ENCODE results near the gene TAF4. TPM values are rescaled to one million over a fixed set of nuclear protein-coding genes. Genes with fewer than 3 reads are reported as not detected.

Gene TAF4
- total and polyA plus RNA-seq, 8 donors, result 5.7 to 15.2 (median 8.4) TPM

DNA sequence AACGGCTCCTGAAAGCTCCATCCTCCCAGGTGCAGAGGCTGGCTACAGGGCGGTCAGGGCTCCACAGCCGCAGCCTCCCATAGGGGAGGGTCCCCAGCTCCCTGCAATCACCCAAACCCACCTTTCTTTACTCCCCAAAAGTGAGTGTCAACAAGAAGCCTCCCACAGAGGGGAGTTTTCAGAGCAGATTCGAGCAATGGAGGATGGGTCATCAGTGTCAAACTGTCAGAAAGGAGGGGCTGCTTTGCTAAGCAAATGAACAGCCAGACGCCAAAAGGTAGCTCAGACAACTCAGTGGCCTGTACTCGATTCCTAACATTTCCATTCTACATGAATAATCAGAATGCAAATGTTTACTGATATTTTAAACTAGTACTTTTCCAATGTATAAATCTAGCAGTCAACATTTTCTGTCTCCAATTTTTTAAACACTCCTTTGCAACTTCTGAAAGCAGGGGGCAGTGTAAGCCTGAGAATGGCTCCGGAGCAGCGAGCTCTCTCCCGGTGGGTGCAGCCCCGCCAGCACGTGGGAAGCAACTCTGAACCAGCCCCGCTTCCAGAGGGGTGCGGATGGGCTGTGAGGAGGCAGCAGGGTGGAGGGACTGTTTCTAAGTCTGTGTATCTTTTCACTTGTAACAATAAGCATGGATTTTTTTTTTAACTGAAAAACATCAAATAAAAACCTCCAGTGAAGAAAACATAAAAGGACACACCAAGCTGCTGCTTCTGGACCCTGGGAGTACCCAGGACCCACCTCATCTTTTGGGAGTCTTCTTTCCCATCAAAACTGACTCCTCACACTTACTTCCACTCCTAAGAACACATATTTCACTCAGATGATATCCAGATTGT, 54.9 kb downstream of the TAF4 start:
- no peaks in the 10 kb centered on the region for H3K27me3 ChIP-seq
- DNase-seq (peak in 2 of 6 donors; percentile 34 to 42), FAIRE-seq (no peak), ATAC-seq (peak in 3 of 4 donors; percentile 75 to 80 (median 77))
- TF ChIP-seq, protein P1, sequence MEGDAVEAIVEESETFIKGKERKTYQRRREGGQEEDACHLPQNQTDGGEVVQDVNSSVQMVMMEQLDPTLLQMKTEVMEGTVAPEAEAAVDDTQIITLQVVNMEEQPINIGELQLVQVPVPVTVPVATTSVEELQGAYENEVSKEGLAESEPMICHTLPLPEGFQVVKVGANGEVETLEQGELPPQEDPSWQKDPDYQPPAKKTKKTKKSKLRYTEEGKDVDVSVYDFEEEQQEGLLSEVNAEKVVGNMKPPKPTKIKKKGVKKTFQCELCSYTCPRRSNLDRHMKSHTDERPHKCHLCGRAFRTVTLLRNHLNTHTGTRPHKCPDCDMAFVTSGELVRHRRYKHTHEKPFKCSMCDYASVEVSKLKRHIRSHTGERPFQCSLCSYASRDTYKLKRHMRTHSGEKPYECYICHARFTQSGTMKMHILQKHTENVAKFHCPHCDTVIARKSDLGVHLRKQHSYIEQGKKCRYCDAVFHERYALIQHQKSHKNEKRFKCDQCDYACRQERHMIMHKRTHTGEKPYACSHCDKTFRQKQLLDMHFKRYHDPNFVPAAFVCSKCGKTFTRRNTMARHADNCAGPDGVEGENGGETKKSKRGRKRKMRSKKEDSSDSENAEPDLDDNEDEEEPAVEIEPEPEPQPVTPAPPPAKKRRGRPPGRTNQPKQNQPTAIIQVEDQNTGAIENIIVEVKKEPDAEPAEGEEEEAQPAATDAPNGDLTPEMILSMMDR (IDR thresholded peaks at IDR 0.05), result peak in 3 of 4 donors; percentile 14 to 36 (median 18)
- 42 to 44% methylated on average over 13 of the region's 13 CpGs for WGBS, 2 donors
- H3K36me3 ChIP-seq, result peaks cover 4 to 35% (median 11%) of the 10 kb centered on the region in 3 donors
- H3K27ac ChIP-seq, result no peak overlapping the region
- H3K4me1 ChIP-seq, result no peaks in the 10 kb centered on the region
- intact Hi-C loops (cut with DNase I), result loop anchor here in 1 of 3 donors (5.0 kb wide), 1 partner anchor 127 kb away; no protein-coding TSS in a partner anchor
- H3K4me3 ChIP-seq, result no peak overlapping the region
- no peaks in the 10 kb centered on the region for H3K9me3 ChIP-seq

GRCh38 chr20:62009869-62010445, 55.7 kb downstream of the TAF4 start:
- Histone ChIP-seq H3K27me3 (no peaks in the 10 kb centered on the region), H3K4me3 (no peak overlapping the region), H3K4me1 (no peaks in the 10 kb centered on the region), H3K36me3 (peaks cover 4 to 43% (median 11%) of the 10 kb centered on the region in 3 donors), H3K9me3 (no peaks in the 10 kb centered on the region), H3K27ac (no peak overlapping the region)
- ATAC-seq (no peak), FAIRE-seq (no peak), DNase-seq (peak in 1 of 6 donors; percentile 40)
- WGBS, 2 donors, result 92 to 94% methylated on average over 32 of the region's 32 CpGs
- intact Hi-C loops (cut with DNase I), result loop anchor here in 1 of 3 donors (5.0 kb wide), 1 partner anchor 127 kb away; no protein-coding TSS in a partner anchor
- TF ChIP-seq, protein P1 (IDR thresholded peaks at IDR 0.05), result no peak

- no peak for FAIRE-seq
- Histone ChIP-seq H3K9me3 (no peaks in the 10 kb centered on the region), H3K4me1 (no peaks in the 10 kb centered on the region), H3K27me3 (no peaks in the 10 kb centered on the region), H3K36me3 (peaks cover 4 to 45% (median 11%) of the 10 kb centered on the region in 3 donors), H3K4me3 (no peak overlapping the region), H3K27ac (no peak overlapping the region)
- peak in 1 of 6 donors; percentile 2 for DNase-seq
- no peak for ATAC-seq
- WGBS, 2 donors, result 93 to 94% methylated on average over 13 of the region's 13 CpGs
- intact Hi-C loops (cut with DNase I), result no loop called here
- TF ChIP-seq, protein P1 (IDR thresholded peaks at IDR 0.05), result no peak
Measured at GRCh38 chr20:62009322-62009721, 56.4 kb downstream of the TAF4 start.

DNA sequence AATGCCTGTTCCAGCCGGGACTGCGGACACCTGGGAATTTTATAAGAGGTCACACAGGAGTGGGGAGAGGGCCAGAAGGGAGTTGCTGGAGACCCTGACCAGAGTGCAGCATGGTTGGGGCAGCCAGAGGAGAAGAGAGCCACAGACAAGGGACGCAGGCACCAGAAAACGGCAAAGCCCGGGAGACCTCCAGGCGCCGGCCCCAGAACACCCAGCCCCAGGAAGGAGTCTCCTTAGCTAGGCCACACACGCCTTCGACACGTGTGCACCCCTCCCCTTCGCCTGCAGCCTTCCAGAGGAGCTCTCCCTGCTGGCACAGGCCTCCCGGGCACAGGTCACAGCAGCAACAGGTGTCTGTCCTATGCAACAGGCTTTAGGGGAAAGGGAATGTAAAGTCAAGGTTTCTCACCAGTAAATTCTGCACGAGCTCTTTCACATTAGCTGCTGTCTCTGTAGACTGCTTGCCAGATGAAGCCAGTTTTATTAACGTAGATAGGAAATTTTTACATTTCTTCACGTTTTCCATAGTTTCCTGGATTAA, 57.0 kb downstream of the TAF4 start:
- intact Hi-C loops (cut with DNase I), result no loop called here
- Histone ChIP-seq H3K27ac (no peak overlapping the region), H3K9me3 (no peaks in the 10 kb centered on the region), H3K4me3 (no peak overlapping the region), H3K4me1 (no peaks in the 10 kb centered on the region), H3K27me3 (no peaks in the 10 kb centered on the region), H3K36me3 (peaks cover 4 to 48% (median 11%) of the 10 kb centered on the region in 3 donors)
- FAIRE-seq (no peak), DNase-seq (peak in 1 of 6 donors; percentile 40), ATAC-seq (no peak)
- TF ChIP-seq, protein P1 (IDR thresholded peaks at IDR 0.05), result no peak
- WGBS, 2 donors, result 91 to 93% methylated on average over 15 of the region's 15 CpGs
